GM21619 (cell line): Measurements from ENCODE around the gene APOC3.

ENCODE experiments used
- ATAC-seq: cut with Tn5 transposase; IDR thresholded peaks from one replicate; pipeline ENCODE4 v1.9.1; 2021; ENCODE audit not compliant: unreplicated experiment

APOC3 gene

GRCh38 chr11:116870054-116870453 lies 40.3 kb downstream of the APOC3 start:
- ATAC-seq, result no peak

GRCh38 chr11:116871248-116871647 lies 41.5 kb downstream of the APOC3 start:
- ATAC-seq, result no peak

GRCh38 chr11:116873381-116873780 lies 43.7 kb downstream of the APOC3 start:
- no peak for ATAC-seq

GRCh38 chr11:116874251-116874650 lies 44.5 kb downstream of the APOC3 start:
- ATAC-seq, result no peak

GRCh38 chr11:116875194-116875593 lies 45.5 kb downstream of the APOC3 start:
- ATAC-seq, result no peak

- no peak for ATAC-seq
Measured at GRCh38 chr11:116876656-116877055, 46.9 kb downstream of the APOC3 start.

GRCh38 chr11:116879800-116880625 lies 50.3 kb downstream of the APOC3 start:
- ATAC-seq, result peak; percentile 76

- no peak for ATAC-seq
Measured at GRCh38 chr11:116881143-116881542, 51.4 kb downstream of the APOC3 start.

GRCh38 chr11:116882386-116882785 lies 52.7 kb downstream of the APOC3 start:
- ATAC-seq, result no peak
